K562 (cell line): ENCODE results near the gene R3HDM1. TPM values are rescaled to one million over a fixed set of nuclear protein-coding genes. Genes with fewer than 3 reads are reported as not detected.

Experiments used
- ATF1 ChIP-seq, 2 experiments: fragments of 450-650 bp in 1 of 2; IDR thresholded peaks; 2 replicates each; pipeline ENCODE4 v1.6.1; 2016; ENCODE audit warnings: missing compliant biosample characterization in 1 of 2, missing genetic modification characterization in 1 of 2
- CCNT2 ChIP-seq: IDR thresholded peaks from 2 replicates; pipeline ENCODE4 v1.6.1; 2011; ENCODE audit warnings: borderline replicate concordance, low read depth, mild to moderate bottlenecking, moderate library complexity, mixed read lengths, low read length; ENCODE audit not compliant: insufficient read length; ENCODE audit errors: extremely low read depth
- GABPB2 ChIP-seq: fragments of 250-450 bp; sonication (Bioruptor Pico); conservative IDR thresholded peaks from 2 replicates; pipeline ENCODE4 v1.5.1; 2021; ENCODE audit warnings: mild to moderate bottlenecking
- MBD2 ChIP-seq: sonication (generic); IDR thresholded peaks from 2 replicates; pipeline ENCODE4 v1.6.1; 2016; ENCODE audit warnings: low read depth, borderline replicate concordance
- MCM3 ChIP-seq: fragments of 450-650 bp; IDR thresholded peaks from 2 replicates; pipeline ENCODE4 v1.6.1; 2016
- MEF2A ChIP-seq: IDR thresholded peaks from 2 replicates; pipeline ENCODE4 v1.6.1; 2011; ENCODE audit warnings: low read depth, mild to moderate bottlenecking, low read length, moderate library complexity; ENCODE audit not compliant: control insufficient read depth
- PURB ChIP-seq: sonication (generic); formaldehyde crosslinking; IDR thresholded peaks from 2 replicates; pipeline ENCODE4 v1.9.0; 2021; ENCODE audit warnings: low read depth, mild to moderate bottlenecking, missing genetic modification reagents
- SIN3A ChIP-seq, 2 experiments: fragments of 150-350 bp in 1 of 2; IDR thresholded peaks; 2 replicates each; pipeline ENCODE4 v1.6.1; 2011 to 2016; ENCODE audit warnings: borderline replicate concordance in 2 of 2, low read depth in 2 of 2, low read length in 2 of 2, mild to moderate bottlenecking in 2 of 2, moderate library complexity in 2 of 2; ENCODE audit not compliant: control insufficient read depth in 1 of 2
- SMARCA4 ChIP-seq: fragments of 450-650 bp; IDR thresholded peaks from 2 replicates; pipeline ENCODE4 v1.6.1; 2016
- SMARCE1 ChIP-seq: fragments of 450-650 bp; IDR thresholded peaks from 2 replicates; pipeline ENCODE4 v1.7.1; 2016; ENCODE audit warnings: mild to moderate bottlenecking
- ZBTB43 ChIP-seq: sonication (generic); formaldehyde crosslinking; IDR thresholded peaks from 2 replicates; pipeline ENCODE4 v1.8.0; 2023; ENCODE audit warnings: mild to moderate bottlenecking, missing genetic modification reagents
- ZBTB7A ChIP-seq: IDR thresholded peaks from 2 replicates; pipeline ENCODE4 v1.6.1; 2011; ENCODE audit warnings: low read depth, mild to moderate bottlenecking, low read length, moderate library complexity, borderline replicate concordance; ENCODE audit not compliant: control insufficient read depth
- ZFP30 ChIP-seq: fragments of 250-450 bp; sonication (Bioruptor Pico); IDR thresholded peaks from 2 replicates; pipeline ENCODE4 v1.8.0; 2022; ENCODE audit warnings: moderate library complexity, mild to moderate bottlenecking, inconsistent platforms, borderline replicate concordance
- ZFP91 ChIP-seq: sonication (generic); formaldehyde crosslinking; IDR thresholded peaks from 2 replicates; pipeline ENCODE4 v1.8.0; 2022; ENCODE audit warnings: mild to moderate bottlenecking, missing genetic modification reagents
- ZKSCAN1 ChIP-seq: fragments of 150-350 bp; IDR thresholded peaks from 2 replicates; pipeline ENCODE4 v1.6.1; 2016; ENCODE audit warnings: low read depth, low read length
- ZNF224 ChIP-seq: sonication (generic); formaldehyde crosslinking; IDR thresholded peaks from 2 replicates; pipeline ENCODE4 v1.8.0; 2022; ENCODE audit warnings: mild to moderate bottlenecking, missing genetic modification reagents
- ZNF717 ChIP-seq: fragments of 250-450 bp; sonication (Bioruptor Pico); IDR thresholded peaks from 2 replicates; pipeline ENCODE4 v1.5.0; 2021
- polyA plus RNA-seq, 8 experiments: library from polyadenylated mRNA; depleted of rRNA in 4 of 8; stranded (reverse) in 5 of 8; unstranded in 3 of 8; fragments of >200 nt; fragmentation: Nextera tagmentation in 2 of 8; fragmentation: Illumina TruSeq in 1 of 8; extraction: Ambion mirVana in 2 of 8; extraction: Trizol in 1 of 8; gene quantifications; 2 replicates each; pipeline versions ENCODE4 v1.2.1 to v1.2.3, GENCODE V29; 2011 to 2014; ENCODE audit warnings: inconsistent platforms in 1 of 8, missing spikeins in 1 of 8
- total RNA-seq, 7 experiments: library from RNA; depleted of rRNA in 6 of 7; stranded (reverse); fragments of >200 nt in 6 of 7; fragmentation: Illumina TruSeq in 2 of 7; extraction: Trizol in 2 of 7; gene quantifications; 2 replicates each; pipeline versions ENCODE4 v1.2.1 to v1.2.3, GENCODE V29; 2011 to 2021; ENCODE audit warnings: low replicate concordance in 1 of 7
- TF ChIP-seq, protein P1 (sequence below): sonication (generic); IDR thresholded peaks from 2 replicates; pipeline ENCODE4 v1.6.1; 2016

The R3HDM1 gene
- total and polyA plus RNA-seq, 9 of the 15 experiments (the other 6 are each of a cell fraction or from before 2014, with no cell fraction given): 12.4 to 89.4 (median 31.0) TPM

DNA sequence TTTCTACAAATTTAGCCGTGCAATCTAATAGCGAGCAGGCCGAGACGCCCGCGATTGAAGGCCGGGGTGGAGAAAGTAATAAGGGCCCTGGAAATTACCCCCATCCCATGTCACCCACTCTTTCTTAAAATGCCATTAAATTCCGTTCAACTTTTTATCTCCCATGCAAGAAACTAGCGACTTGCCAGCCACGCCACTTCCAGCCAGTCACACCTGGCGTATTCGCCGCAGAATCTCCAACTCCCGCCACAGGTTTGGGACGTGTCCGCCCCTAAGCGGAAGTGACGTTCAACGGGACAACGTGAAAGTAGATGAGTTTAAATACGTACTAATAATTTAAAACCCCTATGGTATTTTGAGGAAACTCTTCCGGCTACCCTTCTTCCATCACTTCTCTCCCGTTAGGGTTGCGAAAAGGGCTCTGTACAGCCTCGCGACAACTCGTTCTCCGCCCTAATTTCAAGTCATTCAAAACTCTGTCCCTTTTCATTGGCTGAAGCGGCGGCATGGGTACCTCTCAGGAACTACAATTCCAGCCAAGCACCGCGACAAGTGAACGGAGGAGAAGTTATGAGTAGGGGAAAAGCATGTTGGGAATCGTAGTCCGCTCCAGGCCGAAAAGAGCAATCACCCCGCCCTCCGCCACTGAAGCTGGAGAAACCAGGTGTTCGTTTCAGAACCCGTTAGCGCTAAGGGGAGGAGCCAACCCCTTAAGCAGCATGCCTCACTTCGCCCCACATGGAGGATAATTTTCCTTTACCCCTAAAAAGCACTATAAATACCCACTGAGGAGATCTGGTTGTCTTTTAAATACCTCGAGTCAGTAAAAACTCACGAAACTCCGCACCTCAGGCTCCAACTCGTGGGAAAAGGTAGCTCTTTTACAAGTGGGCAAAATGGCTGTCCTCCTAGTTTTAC, 712 bp upstream of the R3HDM1 start, which contains the start of gene ZRANB3 (continued):
- TF ChIP-seq ZFP91 (no peak), SMARCE1 (no peak), MCM3 (no peak), GABPB2 (CRISPR knock-in tag) (no peak), PURB (CRISPR knock-in tag) (no peak), CCNT2 (no peak), SMARCA4 (no peak), ZNF717 (CRISPR knock-in tag) (no peak), ATF1 (CRISPR knock-in tag; IDR thresholded peaks at IDR 0.05) (no peak), ATF1 (tag; IDR thresholded peaks at IDR 0.05) (peak; percentile 92), ZBTB7A (no peak), ZFP30 (CRISPR knock-in tag) (no peak), MBD2 (peak; percentile 83), MEF2A (no peak), ZKSCAN1 (no peak), ZNF224 (CRISPR knock-in tag) (no peak), ZBTB43 (CRISPR knock-in tag) (no peak), SIN3A (IDR thresholded peaks at IDR 0.05; ENCODE audit: borderline replicate concordance in 2 of 2, control insufficient read depth in 1 of 2, low read depth in 2 of 2, low read length in 2 of 2) (peak in 1 of 2 experiments; percentile 57; a peak in 2 of 4 replicates)
- TF ChIP-seq, protein P1, sequence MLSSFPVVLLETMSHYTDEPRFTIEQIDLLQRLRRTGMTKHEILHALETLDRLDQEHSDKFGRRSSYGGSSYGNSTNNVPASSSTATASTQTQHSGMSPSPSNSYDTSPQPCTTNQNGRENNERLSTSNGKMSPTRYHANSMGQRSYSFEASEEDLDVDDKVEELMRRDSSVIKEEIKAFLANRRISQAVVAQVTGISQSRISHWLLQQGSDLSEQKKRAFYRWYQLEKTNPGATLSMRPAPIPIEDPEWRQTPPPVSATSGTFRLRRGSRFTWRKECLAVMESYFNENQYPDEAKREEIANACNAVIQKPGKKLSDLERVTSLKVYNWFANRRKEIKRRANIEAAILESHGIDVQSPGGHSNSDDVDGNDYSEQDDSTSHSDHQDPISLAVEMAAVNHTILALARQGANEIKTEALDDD: no peak
